NCI-H748 (cell line): ENCODE data around the gene NFYB.
"Not testable (repeated sequence)": the region's sequence is repeated elsewhere in the genome, so short reads cannot be mapped to it uniquely, and the experiment has no call there.

Source experiments
- DNase-seq: peaks from one replicate; lab custom pipeline; 2025; ENCODE audit not compliant: unreplicated experiment; lab: John Stamatoyannopoulos, UW

NFYB gene

GRCh38 chr12:104163028-104163427 lies 25.0 kb upstream of the NFYB start:
- DNase-seq: not testable (repeated sequence)

- DNase-seq: no peak
These were observed 17.9 kb upstream of the NFYB start for GRCh38 chr12:104155711-104156555.

- DNase-seq: peak; percentile 97
These were observed 16.8 kb upstream of the NFYB start for GRCh38 chr12:104154806-104155205.

- DNase-seq: no peak
These were observed 16.3 kb upstream of the NFYB start for GRCh38 chr12:104154286-104154685.

- peak; percentile 43 for DNase-seq
These were observed 14.8 kb upstream of the NFYB start for GRCh38 chr12:104152685-104153241.

- DNase-seq: peak; percentile 45
These were observed 12.4 kb upstream of the NFYB start for GRCh38 chr12:104150416-104150815.

GRCh38 chr12:104147346-104147745 lies 9.3 kb upstream of the NFYB start:
- no peak for DNase-seq

- no peak for DNase-seq
These were observed 5.9 kb upstream of the NFYB start for GRCh38 chr12:104143918-104144317.

GRCh38 chr12:104143002-104143401 lies 5.0 kb upstream of the NFYB start:
- DNase-seq: no peak

- no peak for DNase-seq
These were observed 4.5 kb upstream of the NFYB start for GRCh38 chr12:104142543-104142942.

- DNase-seq: no peak
These were observed 765 bp upstream of the NFYB start for GRCh38 chr12:104138797-104139152.

- DNase-seq: peak; percentile 62
These were observed 759 bp downstream of the NFYB start for GRCh38 chr12:104137001-104137901.

GRCh38 chr12:104136577-104136976 lies 1.4 kb downstream of the NFYB start:
- no peak for DNase-seq

GRCh38 chr12:104134882-104135281 lies 3.1 kb downstream of the NFYB start:
- no peak for DNase-seq

- no peak for DNase-seq
These were observed 4.1 kb downstream of the NFYB start for GRCh38 chr12:104133866-104134265.

GRCh38 chr12:104133321-104133720 lies 4.7 kb downstream of the NFYB start:
- DNase-seq: no peak

GRCh38 chr12:104132351-104132956 lies 5.6 kb downstream of the NFYB start:
- DNase-seq: peak; percentile 98

- no peak for DNase-seq
These were observed 6.4 kb downstream of the NFYB start for GRCh38 chr12:104131609-104132008.

GRCh38 chr12:104130760-104131159 lies 7.2 kb downstream of the NFYB start:
- DNase-seq: no peak

- no peak for DNase-seq
These were observed 11.5 kb downstream of the NFYB start for GRCh38 chr12:104126548-104126947.

- no peak for DNase-seq
These were observed 15.7 kb downstream of the NFYB start for GRCh38 chr12:104122298-104122697.
